ENCODE measurements around the gene MIPEP.
"Not testable (repeated sequence)": the region's sequence is repeated elsewhere in the genome, so short reads cannot be mapped to it uniquely, and the experiment has no call there.

MIPEP gene

GRCh38 chr13:23888658-23889614, at the start of gene MIPEP:
Gene MIPEP, minus strand, starts transcription at chr13:23889400. Its CDS starts 80 bp downstream, at chr13:23889320.
- peak; percentile 74 for DNase-seq

DNA sequence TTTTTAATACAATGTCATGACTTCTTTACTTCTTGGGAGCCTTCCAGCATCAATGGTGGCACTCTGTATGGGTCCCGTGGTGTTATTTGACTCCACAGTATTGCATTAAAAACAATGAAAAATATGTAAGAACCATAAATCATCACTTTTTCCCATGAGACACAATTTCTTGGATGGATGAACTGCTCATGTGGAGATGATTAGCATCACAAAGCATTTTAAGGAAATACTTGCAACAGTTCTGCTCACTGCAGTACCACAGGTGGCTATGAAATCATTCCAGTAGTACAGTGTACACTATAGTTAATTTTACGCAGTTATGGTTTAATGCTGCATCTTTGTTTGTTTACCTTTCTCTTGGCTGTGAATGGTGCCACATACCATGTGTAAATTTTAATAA, 45.3 kb upstream of the MIPEP start:
- no peak for DNase-seq

DNA sequence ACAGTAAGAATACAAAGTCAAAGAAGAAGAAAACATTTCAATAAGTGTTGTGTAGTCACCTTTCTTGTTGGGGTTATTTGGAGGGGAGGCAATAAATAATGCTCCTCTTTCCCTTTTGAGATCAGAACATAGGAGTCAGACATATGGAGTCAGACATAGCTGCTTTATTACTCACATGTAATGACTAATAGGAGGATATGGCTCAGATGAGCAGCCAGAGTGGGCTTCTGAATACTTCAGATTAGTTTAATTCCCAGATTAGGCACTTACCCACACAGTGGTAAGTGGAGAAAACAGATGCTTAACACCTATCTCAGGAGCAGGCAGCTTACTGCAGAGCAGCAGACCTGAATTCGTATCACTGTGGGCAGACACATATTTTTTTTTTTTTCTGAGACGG, 39.8 kb upstream of the MIPEP start:
- DNase-seq: no peak

GRCh38 chr13:23923031-23923430, 33.8 kb upstream of the MIPEP start:
- no peak for DNase-seq

- DNase-seq: no peak
Measured at GRCh38 chr13:23922005-23922932, 33.1 kb upstream of the MIPEP start.

DNA sequence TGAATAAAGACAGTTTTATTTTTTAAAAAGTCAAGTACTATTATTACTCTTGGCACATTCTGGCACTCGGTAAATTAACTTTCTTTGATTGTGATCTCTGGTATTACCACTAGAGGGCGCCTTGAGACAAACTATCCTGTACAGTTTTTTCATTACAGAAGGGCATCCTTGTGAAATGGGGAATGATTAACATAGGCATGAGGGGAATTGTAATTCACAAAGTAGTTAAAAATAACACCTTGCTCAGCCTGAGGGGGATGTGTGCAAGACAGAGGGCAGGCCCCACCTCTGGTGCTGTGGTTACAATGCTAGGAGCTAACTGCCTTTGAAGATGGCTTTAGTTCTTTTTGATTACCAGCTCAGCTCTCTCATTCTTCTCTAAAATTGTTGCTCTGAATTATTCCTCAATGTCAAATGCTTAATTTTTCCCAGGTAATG, 32.3 kb upstream of the MIPEP start:
- DNase-seq: no peak

GRCh38 chr13:23919006-23919405, 29.8 kb upstream of the MIPEP start:
- DNase-seq: no peak

DNA sequence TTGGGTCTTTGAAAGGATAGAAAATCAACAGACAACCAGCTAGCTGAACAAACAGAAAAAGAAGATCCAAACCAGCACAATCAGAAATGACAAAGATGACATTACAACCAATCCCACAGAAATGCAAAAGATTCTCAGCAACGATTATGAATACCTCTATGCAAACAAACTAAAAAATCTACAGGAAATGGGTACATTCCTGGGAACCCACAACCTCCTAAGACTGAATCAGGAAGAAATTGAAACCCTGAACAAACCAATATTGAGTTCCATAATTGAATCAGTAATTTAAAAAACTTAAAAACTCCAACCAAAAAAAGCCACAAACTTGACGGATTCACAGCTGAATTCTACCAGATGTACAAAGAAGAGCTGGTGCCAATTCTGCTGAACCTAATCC, 29.0 kb upstream of the MIPEP start:
- DNase-seq: no peak

- DNase-seq: no peak
Measured at GRCh38 chr13:23915308-23915707, 26.1 kb upstream of the MIPEP start.

- no peak for DNase-seq
Measured at GRCh38 chr13:23912469-23912868, 23.3 kb upstream of the MIPEP start.

DNA sequence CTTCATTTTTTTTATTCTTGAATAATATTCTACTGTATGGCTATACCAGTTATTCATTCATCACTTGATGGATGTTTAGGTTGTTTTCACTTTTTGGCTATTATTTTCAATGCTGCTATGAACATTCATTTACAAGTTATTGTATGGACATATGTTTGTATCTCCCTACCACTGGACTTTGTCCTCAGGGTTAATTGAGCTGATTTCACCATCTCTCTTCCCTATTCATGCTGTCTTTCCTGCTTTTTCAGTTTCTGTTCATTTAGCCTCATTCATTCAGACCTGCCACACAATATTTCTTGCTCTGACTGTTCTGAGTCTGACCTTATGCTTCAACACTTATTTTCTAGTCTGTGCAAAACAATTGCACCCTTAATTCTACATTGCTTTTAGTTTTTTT, 20.4 kb upstream of the MIPEP start:
- DNase-seq: no peak

DNA sequence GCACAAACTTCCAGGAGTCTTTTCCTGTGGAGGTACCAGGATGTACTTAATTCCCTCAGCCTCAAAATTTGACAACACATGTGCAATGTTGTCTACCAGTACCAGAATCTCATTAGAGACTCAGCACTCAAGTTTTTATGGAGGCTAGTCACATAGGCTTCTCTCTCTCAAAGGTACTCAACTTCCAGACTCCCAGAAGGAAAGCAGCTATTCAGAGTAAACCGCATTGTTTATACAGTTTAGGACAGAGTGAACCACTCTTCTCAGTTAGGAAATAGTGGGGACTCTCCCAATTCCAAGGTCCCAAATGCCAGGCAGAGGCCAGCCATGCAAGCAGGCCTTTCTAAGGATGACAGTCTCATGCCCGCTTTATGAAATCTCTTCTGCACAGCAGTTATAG, 16.6 kb upstream of the MIPEP start:
- no peak for DNase-seq

DNA sequence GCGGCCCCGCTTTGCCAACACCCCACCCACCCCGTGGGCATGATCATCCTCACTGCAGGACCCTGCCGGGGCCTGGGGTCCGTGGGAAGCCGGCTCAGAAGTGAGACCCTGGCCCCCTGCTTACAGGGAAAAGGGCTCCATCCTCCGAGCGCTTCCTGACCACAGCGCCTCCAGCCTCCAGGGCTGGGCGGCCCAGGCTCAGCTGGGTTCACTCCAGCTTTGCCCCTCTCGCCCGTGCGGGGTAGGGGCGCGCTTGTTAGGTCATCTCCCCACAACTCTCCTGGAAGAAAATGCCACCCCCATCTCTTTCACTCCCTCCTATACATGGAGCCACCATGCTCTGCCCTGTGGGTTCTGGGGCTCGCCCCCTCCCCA, 14.7 kb upstream of the MIPEP start:
- DNase-seq: no peak

GRCh38 chr13:23902975-23903905, 14.0 kb upstream of the MIPEP start:
- DNase-seq: no peak

GRCh38 chr13:23901365-23901764, 12.2 kb upstream of the MIPEP start:
- no peak for DNase-seq

DNA sequence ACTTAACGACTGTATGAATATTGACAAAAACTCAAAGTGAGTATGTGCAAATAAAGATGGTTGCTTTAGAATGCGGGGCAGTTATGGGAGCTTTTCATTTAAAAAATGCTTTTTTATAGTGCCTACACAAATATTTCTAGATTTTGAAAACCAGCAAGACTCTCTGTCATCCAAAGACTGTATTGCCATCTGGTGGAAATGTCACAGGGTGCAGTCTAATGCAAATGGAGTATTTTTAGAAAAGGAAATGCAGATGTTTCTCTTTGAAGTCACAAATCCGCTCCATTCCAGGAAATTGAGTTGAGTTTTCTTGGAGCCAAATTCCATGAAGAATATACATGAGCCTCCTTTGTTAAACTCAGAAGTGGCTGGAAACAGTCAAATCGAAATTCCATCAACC, 10.4 kb upstream of the MIPEP start:
- DNase-seq: no peak

DNA sequence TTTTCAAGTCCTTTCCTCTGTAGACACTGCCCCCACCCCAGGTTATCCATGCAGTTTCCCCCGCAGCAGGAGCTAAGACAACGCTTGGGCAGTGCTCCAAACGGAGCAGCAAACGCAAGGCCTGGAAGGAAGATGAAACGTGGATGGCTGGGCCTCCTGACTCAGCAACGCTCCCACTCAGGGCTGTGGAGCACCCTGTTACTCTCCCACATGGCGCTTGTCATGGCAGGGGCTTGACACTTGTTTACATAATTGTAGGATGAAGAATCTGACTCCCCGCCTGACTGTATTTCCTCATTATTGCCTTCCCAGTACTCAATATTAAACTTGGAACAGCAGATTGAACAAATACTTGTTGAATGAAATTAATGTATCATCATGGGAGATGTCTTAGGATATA, 8.9 kb upstream of the MIPEP start:
- DNase-seq: no peak

DNA sequence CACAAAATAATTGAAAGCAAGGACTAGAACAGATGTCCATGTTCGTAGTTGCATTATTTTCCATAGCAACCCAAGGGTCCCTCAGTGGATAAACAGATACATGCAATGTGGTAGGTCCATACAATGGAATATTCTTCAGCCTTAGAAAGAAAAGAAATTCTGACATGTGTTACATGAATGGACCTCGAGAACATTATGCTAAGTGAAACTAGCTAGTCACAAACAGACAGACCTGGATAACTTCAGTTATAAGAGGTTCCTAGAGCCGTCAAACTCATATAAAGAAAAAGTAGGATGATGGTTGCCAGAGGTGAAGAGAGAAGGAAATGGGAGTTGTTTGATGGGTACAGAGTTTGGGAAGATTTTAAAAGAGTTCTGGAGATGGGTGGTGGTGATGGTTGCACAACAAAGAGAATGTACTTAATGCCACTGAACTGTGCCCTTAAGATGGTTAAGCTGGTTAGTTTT, 8.3 kb upstream of the MIPEP start, which contains the start of gene C1QTNF9B:
TSS of gene C1QTNF9B (minus strand) at position 51 of the 468 bp plus-strand sequence.
- not testable (repeated sequence) for DNase-seq

DNA sequence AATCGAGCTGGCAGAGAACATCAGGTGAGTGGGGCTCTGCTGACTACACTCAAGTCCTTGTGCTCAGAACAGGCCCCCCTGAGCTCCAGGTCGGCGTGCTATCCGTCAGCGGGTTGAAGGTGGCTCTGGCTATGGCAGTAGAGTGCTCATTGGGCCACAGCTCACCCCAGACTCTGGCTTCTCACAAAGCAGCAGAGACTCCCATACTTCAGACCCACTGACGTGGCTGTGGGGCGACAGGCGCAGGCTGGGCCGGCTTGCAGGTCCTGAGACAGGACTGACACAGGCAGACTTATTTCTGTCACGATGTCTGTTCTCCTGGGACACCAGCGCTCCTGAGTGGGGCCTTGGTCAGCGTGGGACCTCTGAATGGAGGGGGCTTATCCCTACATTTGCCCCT, 5.5 kb upstream of the MIPEP start:
- not testable (repeated sequence) for DNase-seq

DNA sequence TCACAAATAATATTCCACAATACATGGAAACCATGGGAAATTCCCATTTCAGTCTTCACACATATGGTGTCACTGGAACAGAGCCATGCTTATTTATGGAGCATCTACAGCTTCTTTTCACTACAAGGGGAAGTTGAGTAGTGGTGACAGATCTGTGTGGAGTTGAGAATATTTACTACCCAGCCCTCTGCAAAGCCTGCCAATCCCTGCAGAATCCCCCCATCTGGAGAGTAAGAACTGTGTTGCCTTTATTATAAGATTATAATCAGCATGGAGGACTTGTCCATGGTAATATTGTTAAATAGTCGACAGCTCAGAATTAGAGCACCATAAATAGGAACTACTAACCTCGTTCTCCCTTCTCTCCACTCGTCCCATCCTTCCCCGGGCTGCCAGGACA, 4.6 kb upstream of the MIPEP start:
- not testable (repeated sequence) for DNase-seq

DNA sequence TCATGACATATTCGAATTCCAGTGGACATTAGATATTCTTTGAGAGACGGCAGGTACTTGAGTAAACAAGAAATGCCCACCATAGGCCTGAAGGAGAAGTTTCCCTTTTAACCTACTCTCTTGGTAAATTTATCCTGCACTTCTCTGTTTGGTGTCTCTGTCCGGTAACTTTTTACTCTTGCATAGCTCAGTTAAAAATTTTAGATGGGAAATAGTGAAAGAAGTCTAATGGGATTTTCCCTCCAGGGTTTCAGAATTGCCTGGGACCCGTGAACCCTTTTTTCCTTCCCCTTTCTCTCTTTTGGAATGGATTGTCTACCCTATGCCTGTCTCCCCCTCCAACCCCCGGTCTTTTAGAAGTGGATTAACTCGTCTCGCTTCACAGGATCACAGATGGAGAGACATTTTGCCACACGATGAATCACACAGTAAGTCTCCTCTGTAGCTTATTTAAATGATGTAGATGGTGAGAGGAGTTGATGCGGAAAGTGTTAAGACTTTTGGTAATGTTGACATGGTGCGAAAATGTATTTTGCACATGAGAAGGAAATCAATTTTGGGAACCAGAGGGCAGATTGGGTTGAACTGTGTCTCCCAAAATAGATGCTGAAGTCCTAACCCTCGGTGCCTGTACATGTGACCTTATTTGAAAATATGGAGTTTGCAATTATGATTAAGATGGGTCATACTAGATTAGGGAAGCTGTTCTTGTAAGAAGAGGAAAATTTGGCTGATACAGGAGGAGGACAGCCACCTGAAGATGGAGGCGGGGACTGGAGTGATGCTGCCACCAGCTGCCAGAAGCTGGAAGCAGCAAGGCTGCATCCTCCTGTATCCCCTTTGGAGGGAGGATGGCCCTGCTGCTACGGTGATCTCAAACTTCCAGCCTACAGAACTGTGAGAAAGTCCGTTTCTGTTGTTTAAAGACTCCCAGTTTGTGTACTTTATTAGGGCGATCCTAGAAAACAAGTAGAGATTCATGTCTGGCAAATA, 711 bp upstream of the MIPEP start:
- DNase-seq: no peak
